Measurements from ENCODE around the gene PRUNE1. TPM values are rescaled to one million over a fixed set of nuclear protein-coding genes. Genes with fewer than 3 reads are reported as not detected.
A peak's percentile ranks its signal among the peaks of the same experiment; 100 is the strongest.

The PRUNE1 gene
- total RNA-seq, 4 donors from 2014 or later: 21.7 to 28.1 (median 25.1) TPM

GRCh38 chr1:151012684-151013471 is 4.6 kb downstream of the PRUNE1 start:
- DNase-seq: peak in 2 of 3 donors; percentile 72 to 73
- TF ChIP-seq POLR2A (IDR thresholded peaks at IDR 0.05): peak; percentile 37 to 55
- TF ChIP-seq, protein P1, sequence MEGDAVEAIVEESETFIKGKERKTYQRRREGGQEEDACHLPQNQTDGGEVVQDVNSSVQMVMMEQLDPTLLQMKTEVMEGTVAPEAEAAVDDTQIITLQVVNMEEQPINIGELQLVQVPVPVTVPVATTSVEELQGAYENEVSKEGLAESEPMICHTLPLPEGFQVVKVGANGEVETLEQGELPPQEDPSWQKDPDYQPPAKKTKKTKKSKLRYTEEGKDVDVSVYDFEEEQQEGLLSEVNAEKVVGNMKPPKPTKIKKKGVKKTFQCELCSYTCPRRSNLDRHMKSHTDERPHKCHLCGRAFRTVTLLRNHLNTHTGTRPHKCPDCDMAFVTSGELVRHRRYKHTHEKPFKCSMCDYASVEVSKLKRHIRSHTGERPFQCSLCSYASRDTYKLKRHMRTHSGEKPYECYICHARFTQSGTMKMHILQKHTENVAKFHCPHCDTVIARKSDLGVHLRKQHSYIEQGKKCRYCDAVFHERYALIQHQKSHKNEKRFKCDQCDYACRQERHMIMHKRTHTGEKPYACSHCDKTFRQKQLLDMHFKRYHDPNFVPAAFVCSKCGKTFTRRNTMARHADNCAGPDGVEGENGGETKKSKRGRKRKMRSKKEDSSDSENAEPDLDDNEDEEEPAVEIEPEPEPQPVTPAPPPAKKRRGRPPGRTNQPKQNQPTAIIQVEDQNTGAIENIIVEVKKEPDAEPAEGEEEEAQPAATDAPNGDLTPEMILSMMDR (IDR thresholded peaks at IDR 0.05): peak in 1 of 6 experiments; percentile 6
- H3K27ac ChIP-seq: peak overlapping the region in 3 of 4 donors; percentile 51 to 89 (median 82)
- peaks cover 4 to 56% (median 7%) of the 10 kb centered on the region in 4 donors for H3K4me1 ChIP-seq
- H3K36me3 ChIP-seq: no peaks in the 10 kb centered on the region
- no peaks in the 10 kb centered on the region for H3K27me3 ChIP-seq
- H3K4me3 ChIP-seq: no peak overlapping the region
- H3K9me3 ChIP-seq: no peaks in the 10 kb centered on the region

GRCh38 chr1:151013518-151013917 is 5.3 kb downstream of the PRUNE1 start:
- no peak overlapping the region for H3K4me3 ChIP-seq
- TF ChIP-seq, protein P1 (IDR thresholded peaks at IDR 0.05): peak in 1 of 6 experiments; percentile 6
- TF ChIP-seq POLR2A (IDR thresholded peaks at IDR 0.05): no peak
- peaks cover 4 to 54% (median 7%) of the 10 kb centered on the region in 4 donors for H3K4me1 ChIP-seq
- no peak for DNase-seq
- H3K9me3 ChIP-seq: no peaks in the 10 kb centered on the region
- peak overlapping the region in 3 of 4 donors; percentile 51 to 89 (median 82) for H3K27ac ChIP-seq
- peaks cover 0 to 6% (median 0%) of the 10 kb centered on the region in 3 donors for H3K36me3 ChIP-seq
- no peaks in the 10 kb centered on the region for H3K27me3 ChIP-seq

- DNase-seq: peak; percentile 71 to 95 (median 92)
- Histone ChIP-seq H3K36me3 (peaks cover 0 to 60% (median 0%) of the 10 kb centered on the region in 3 donors), H3K27me3 (no peaks in the 10 kb centered on the region), H3K4me1 (peaks cover 0 to 5% (median 0%) of the 10 kb centered on the region in 4 donors), H3K9me3 (no peaks in the 10 kb centered on the region), H3K4me3 (no peak overlapping the region), H3K27ac (no peak overlapping the region)
- TF ChIP-seq, protein P1 (IDR thresholded peaks at IDR 0.05): peak; percentile 53 to 76 (median 63)
- TF ChIP-seq POLR2A (IDR thresholded peaks at IDR 0.05): no peak
Observed at GRCh38 chr1:151024540-151025146, 16.4 kb downstream of the PRUNE1 start.

DNA sequence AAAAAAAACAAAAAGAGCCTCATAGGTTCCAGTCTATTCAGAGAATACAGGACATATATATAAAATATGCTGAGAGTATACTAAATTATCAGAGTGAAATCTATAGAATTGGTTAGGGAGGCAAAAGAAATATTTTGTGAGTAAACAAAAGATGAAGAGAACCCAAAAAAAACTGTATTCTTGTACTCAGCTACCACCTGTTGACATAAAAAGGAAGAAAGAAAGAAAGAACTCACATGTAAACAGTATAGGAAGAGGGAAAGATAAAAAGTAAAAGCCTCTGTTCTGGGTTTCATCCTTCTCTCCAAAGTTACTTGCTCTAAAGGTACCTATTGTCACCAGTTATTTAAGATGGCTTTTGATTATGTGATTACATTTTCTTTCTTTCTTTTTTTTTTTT is 18.2 kb downstream of the PRUNE1 start:
- TF ChIP-seq POLR2A (IDR thresholded peaks at IDR 0.05): no peak
- TF ChIP-seq, protein P1 (IDR thresholded peaks at IDR 0.05): no peak
- no peaks in the 10 kb centered on the region for H3K9me3 ChIP-seq
- DNase-seq: no peak

DNA sequence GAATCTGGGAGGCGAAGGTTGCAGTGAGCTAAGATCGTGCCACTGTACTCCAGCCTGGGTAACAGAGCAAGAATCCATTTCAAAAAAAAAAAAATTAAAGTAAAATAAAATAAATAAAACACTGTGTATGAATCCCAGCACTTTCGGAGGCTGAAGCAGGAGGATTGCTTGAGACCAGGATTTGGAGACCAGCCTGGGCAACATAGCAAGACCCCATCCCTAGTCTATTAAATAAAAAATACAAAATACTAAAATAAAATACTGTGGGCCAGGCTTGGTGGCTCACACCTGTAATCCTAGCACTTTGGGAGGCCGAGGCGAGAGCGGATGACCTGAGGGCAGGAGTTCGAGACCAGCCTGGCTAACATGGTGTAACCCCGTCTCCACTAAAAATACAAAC is 23.9 kb downstream of the PRUNE1 start:
- peaks cover 0 to 59% (median 0%) of the 10 kb centered on the region in 3 donors for H3K36me3 ChIP-seq

More for the DNA sequence above, 18.2 kb downstream of the PRUNE1 start:
- Histone ChIP-seq H3K36me3 (peaks cover 0 to 65% (median 0%) of the 10 kb centered on the region in 3 donors), H3K4me3 (no peak overlapping the region), H3K27me3 (no peaks in the 10 kb centered on the region), H3K4me1 (peaks cover 0 to 5% (median 0%) of the 10 kb centered on the region in 4 donors), H3K27ac (no peak overlapping the region)

DNA sequence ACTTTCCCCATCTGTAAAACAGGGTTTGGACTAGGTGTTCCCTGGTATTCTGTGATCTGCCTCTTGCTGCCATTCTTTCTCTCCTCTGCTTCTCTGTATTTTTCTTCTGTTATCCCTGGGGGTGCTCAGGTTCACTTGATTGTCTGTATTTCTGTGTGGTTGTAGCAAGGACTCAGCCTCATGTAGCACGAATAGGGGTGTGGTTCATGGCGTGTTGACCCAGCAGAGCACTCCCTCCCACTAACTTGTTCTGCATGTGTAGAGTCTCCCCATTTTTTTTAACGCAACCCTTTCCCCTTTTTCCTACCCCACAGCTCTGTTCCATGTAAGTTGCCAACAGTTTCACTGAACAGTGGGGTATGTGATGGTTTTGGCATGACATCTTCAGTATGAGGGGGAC is 26.9 kb downstream of the PRUNE1 start:
- no peak for DNase-seq
- H3K9me3 ChIP-seq: no peaks in the 10 kb centered on the region
- TF ChIP-seq, protein P1 (IDR thresholded peaks at IDR 0.05): no peak
- no peak for TF ChIP-seq POLR2A (IDR thresholded peaks at IDR 0.05)
- H3K4me1 ChIP-seq: no peaks in the 10 kb centered on the region
- no peaks in the 10 kb centered on the region for H3K27me3 ChIP-seq
- H3K27ac ChIP-seq: no peak overlapping the region
- no peak overlapping the region for H3K4me3 ChIP-seq
- H3K36me3 ChIP-seq: peaks cover 0 to 33% (median 0%) of the 10 kb centered on the region in 3 donors

More for the DNA sequence above, 23.9 kb downstream of the PRUNE1 start:
- no peaks in the 10 kb centered on the region for H3K9me3 ChIP-seq
- no peak overlapping the region for H3K4me3 ChIP-seq
- H3K4me1 ChIP-seq: no peaks in the 10 kb centered on the region
- no peaks in the 10 kb centered on the region for H3K27me3 ChIP-seq
- no peak overlapping the region for H3K27ac ChIP-seq
- no peak for TF ChIP-seq POLR2A (IDR thresholded peaks at IDR 0.05)
- no peak for DNase-seq

All from Peyer's patch (tissue), 4 donors.